DMS153 treated with DMSO at 0.1 percent for 48 hours (cell line): Measurements from ENCODE around the gene COL27A1.
"Not testable (repeated sequence)": the region's sequence is repeated elsewhere in the genome, so short reads cannot be mapped to it uniquely, and the experiment has no call there.

Experiments used
- DNase-seq: peaks from one replicate; lab custom pipeline; 2025; ENCODE audit not compliant: unreplicated experiment; lab: John Stamatoyannopoulos, UW

Gene COL27A1

GRCh38 chr9:114314881-114315722 is 159.8 kb downstream of the COL27A1 start:
- no peak for DNase-seq

- DNase-seq, result no peak
Observed at GRCh38 chr9:114315723-114316363, 160.5 kb downstream of the COL27A1 start.

- no peak for DNase-seq
Observed at GRCh38 chr9:114316605-114317230, 161.4 kb downstream of the COL27A1 start.

GRCh38 chr9:114317665-114318357 is 162.5 kb downstream of the COL27A1 start:
- no peak for DNase-seq

- DNase-seq, result no peak
Observed at GRCh38 chr9:114318416-114318815, 163.1 kb downstream of the COL27A1 start.

GRCh38 chr9:114319147-114319546 is 163.8 kb downstream of the COL27A1 start:
- DNase-seq, result no peak

- DNase-seq, result not testable (repeated sequence)
Observed at GRCh38 chr9:114320710-114321109, 165.4 kb downstream of the COL27A1 start.

GRCh38 chr9:114321759-114322158 is 166.4 kb downstream of the COL27A1 start:
- no peak for DNase-seq

GRCh38 chr9:114322160-114322818 is 167.0 kb downstream of the COL27A1 start:
- not testable (repeated sequence) for DNase-seq

- DNase-seq, result not testable (repeated sequence)
Observed at GRCh38 chr9:114322831-114323531, 167.6 kb downstream of the COL27A1 start, which contains the start of gene ORM1. Gene ORM1 (plus strand): TSS chr9:114323098. CDS start chr9:114323134, 36 bp downstream.

- not testable (repeated sequence) for DNase-seq
Observed at GRCh38 chr9:114323849-114324248, 168.5 kb downstream of the COL27A1 start.

GRCh38 chr9:114324492-114324891 is 169.2 kb downstream of the COL27A1 start:
- DNase-seq, result no peak

GRCh38 chr9:114324965-114325364 is 169.6 kb downstream of the COL27A1 start:
- DNase-seq, result not testable (repeated sequence)

- DNase-seq, result not testable (repeated sequence)
Observed at GRCh38 chr9:114325684-114326254, 170.4 kb downstream of the COL27A1 start.

GRCh38 chr9:114327749-114328148 is 172.4 kb downstream of the COL27A1 start:
- DNase-seq, result no peak

- not testable (repeated sequence) for DNase-seq
Observed at GRCh38 chr9:114328357-114328820, 173.1 kb downstream of the COL27A1 start.

- DNase-seq, result not testable (repeated sequence)
Observed at GRCh38 chr9:114328937-114329624, 173.7 kb downstream of the COL27A1 start.

GRCh38 chr9:114329625-114330022 is 174.3 kb downstream of the COL27A1 start, which contains the start of gene ORM2:
Gene ORM2 (plus strand): TSS chr9:114329869. CDS start chr9:114329905, 36 bp downstream.
- not testable (repeated sequence) for DNase-seq

- no peak for DNase-seq
Observed at GRCh38 chr9:114330636-114331035, 175.3 kb downstream of the COL27A1 start.
